CD14-positive monocyte (primary cell): Measurements from ENCODE around the gene ADCY1. TPM values are rescaled to one million over a fixed set of nuclear protein-coding genes. Genes with fewer than 3 reads are reported as not detected.

ENCODE experiments used
- DNase-seq, 3 donors: peaks; one replicate each; pipeline ENCODE4 v3.0.0-alpha.2; 2011 to 2022
- H2AFZ ChIP-seq: 2 replicates; pipeline ENCODE4 v1.6.0; 2012; ENCODE audit warnings: mild to moderate bottlenecking, low read depth, low read length, inconsistent platforms; ENCODE audit not compliant: insufficient read depth, poor library complexity, severe bottlenecking
- H3K27ac ChIP-seq, 2 donors: 1 replicate in 1 of 2; 2 replicates in 1 of 2; pipeline ENCODE4 v1.5.1; 2012 to 2013; ENCODE audit warnings: low read length in 2 of 2, control low read depth in 1 of 2, inconsistent platforms in 1 of 2, low read depth in 1 of 2, mild to moderate bottlenecking in 1 of 2
- H3K27me3 ChIP-seq, 2 donors: one replicate each; pipeline versions ENCODE4 v1.6.0 to v1.6.1; 2011 to 2013; ENCODE audit warnings: low read length in 2 of 2; ENCODE audit not compliant: control insufficient read depth in 2 of 2, insufficient read depth in 2 of 2
- H3K36me3 ChIP-seq, 2 donors: replicated peaks in 1 of 2; 1 replicate in 1 of 2; 2 replicates in 1 of 2; pipeline versions ENCODE4 v1.5.1 to v1.6.1; 2012 to 2013; ENCODE audit warnings: low read length in 2 of 2, control low read depth in 1 of 2, inconsistent platforms in 1 of 2, mild to moderate bottlenecking in 1 of 2; ENCODE audit not compliant: insufficient read depth in 2 of 2, control insufficient read depth in 1 of 2
- H3K4me1 ChIP-seq, 2 donors: 1 replicate in 1 of 2; 2 replicates in 1 of 2; pipeline versions ENCODE4 v1.5.1 to v1.6.1; 2012 to 2013; ENCODE audit warnings: low read length in 2 of 2, control low read depth in 1 of 2, inconsistent platforms in 1 of 2, mild to moderate bottlenecking in 1 of 2, moderate library complexity in 1 of 2; ENCODE audit not compliant: insufficient read depth in 2 of 2, control insufficient read depth in 1 of 2
- H3K4me2 ChIP-seq: replicated peaks from 2 replicates; pipeline ENCODE3; 2012; ENCODE audit warnings: low read length, moderate library complexity, mild to moderate bottlenecking; ENCODE audit not compliant: poor library complexity, severe bottlenecking; ENCODE audit errors: extremely low read depth
- H3K4me3 ChIP-seq, 3 experiments: fragments of 200-600 bp in 1 of 3; sonication (generic) in 1 of 3; replicated peaks in 1 of 3; 1 replicate in 2 of 3; 2 replicates in 1 of 3; pipeline ENCODE4 v1.5.1; 2011 to 2013; ENCODE audit warnings: low read length in 3 of 3, mild to moderate bottlenecking in 3 of 3, control low read depth in 2 of 3, low read depth in 2 of 3, inconsistent platforms in 1 of 3, moderate library complexity in 1 of 3
- H3K79me2 ChIP-seq: 2 replicates; pipeline ENCODE4 v1.6.0; 2012; ENCODE audit warnings: mild to moderate bottlenecking, control low read depth, inconsistent platforms, low read length, moderate library complexity; ENCODE audit not compliant: insufficient read depth
- H3K9ac ChIP-seq: 2 replicates; pipeline ENCODE4 v1.6.0; 2017; ENCODE audit warnings: low read length, mild to moderate bottlenecking; ENCODE audit not compliant: insufficient read depth, poor library complexity, severe bottlenecking
- H3K9me3 ChIP-seq, 2 donors: replicated peaks in 1 of 2; 1 replicate in 1 of 2; 2 replicates in 1 of 2; pipeline versions ENCODE4 v1.5.1 to v1.6.1; 2012 to 2013; ENCODE audit warnings: low read length in 2 of 2, control low read depth in 1 of 2; ENCODE audit not compliant: control insufficient read depth in 1 of 2, insufficient read depth in 1 of 2
- H4K20me1 ChIP-seq: 2 replicates; pipeline ENCODE4 v1.6.0; 2012; ENCODE audit warnings: mild to moderate bottlenecking, low read length, control low read depth, moderate library complexity; ENCODE audit not compliant: insufficient read depth
- H3K27ac Mint-ChIP-seq, 7 donors: one replicate each; pipeline ENCODE4 v1.8.0; 2020; ENCODE audit warnings: mild to moderate bottlenecking in 7 of 7, mixed read lengths in 7 of 7, moderate library complexity in 6 of 7, inconsistent platforms in 2 of 7
- H3K27me3 Mint-ChIP-seq, 3 donors: one replicate each; pipeline ENCODE4 v1.8.0; 2021 to 2022; ENCODE audit warnings: low read depth in 3 of 3, mild to moderate bottlenecking in 3 of 3, mixed read lengths in 3 of 3, moderate library complexity in 3 of 3, inconsistent platforms in 1 of 3
- H3K36me3 Mint-ChIP-seq, 2 donors: one replicate each; pipeline ENCODE4 v1.8.0; 2020; ENCODE audit warnings: mixed read lengths in 2 of 2, inconsistent platforms in 1 of 2, mild to moderate bottlenecking in 1 of 2
- H3K4me1 Mint-ChIP-seq: one replicate; pipeline ENCODE4 v1.8.0; 2020; ENCODE audit warnings: mild to moderate bottlenecking, mixed read lengths
- H3K4me3 Mint-ChIP-seq, 2 donors: one replicate each; pipeline ENCODE4 v1.8.0; 2020; ENCODE audit warnings: mild to moderate bottlenecking in 2 of 2, mixed read lengths in 2 of 2, moderate library complexity in 1 of 2
- H3K9me3 Mint-ChIP-seq, 7 donors: one replicate each; pipeline ENCODE4 v1.8.0; 2020 to 2022; ENCODE audit warnings: mixed read lengths in 7 of 7, mild to moderate bottlenecking in 6 of 7, moderate library complexity in 6 of 7, inconsistent platforms in 2 of 7
- CTCF ChIP-seq: fragments of 200-600 bp; IDR thresholded peaks from one replicate; pipeline ENCODE4 v1.8.0; 2022; ENCODE audit warnings: antibody characterized with exemption, mild to moderate bottlenecking
- WGBS: methylation state at CpG from one replicate; pipeline ENCODE4 v1.1.5; 2013; ENCODE audit warnings: missing lambda C conversion rate; ENCODE audit not compliant: insufficient coverage; 5-methylcytosine and 5-hydroxymethylcytosine counted together
- intact Hi-C, 2 donors: fragments of 100-400 bp; cut with micrococcal nuclease; formaldehyde crosslinking; loops; one replicate each; pipeline versions ENCODE4 v1.15.0 to v1.15.1; 2023
- polyA plus RNA-seq, 3 donors: library from polyadenylated mRNA; depleted of rRNA in 1 of 3; unstranded in 2 of 3; stranded (reverse) in 1 of 3; fragments of 300-500 nt in 2 of 3; fragments of >200 nt in 1 of 3; fragmentation: Illumina TruSeq in 2 of 3; gene quantifications; 1 replicate in 2 of 3; 2 replicates in 1 of 3; pipeline ENCODE4 v1.2.3, GENCODE V29; 2012 to 2021

ADCY1 gene
- polyA plus RNA-seq, 3 donors: 0.01 TPM; not detected in 2

GRCh38 chr7:45687185-45687560 lies 113.0 kb downstream of the ADCY1 start:
- no peaks in the 10 kb centered on the region for H3K9me3 ChIP-seq
- no peak overlapping the region for H3K27ac ChIP-seq
- no peak overlapping the region for H3K4me3 ChIP-seq
- peaks cover 0 to 5% (median 2%) of the 10 kb centered on the region in 3 donors for H3K27me3 Mint-ChIP-seq
- H3K4me3 Mint-ChIP-seq: no peak overlapping the region
- no peak for DNase-seq
- H3K36me3 ChIP-seq: no peaks in the 10 kb centered on the region
- no peak for TF ChIP-seq CTCF
- H3K4me2 ChIP-seq: no peak overlapping the region
- no peaks in the 10 kb centered on the region for H3K79me2 ChIP-seq
- WGBS: 100% methylated on average over 2 of the region's 3 CpGs
- H3K27ac Mint-ChIP-seq: no peak overlapping the region
- no peaks in the 10 kb centered on the region for H4K20me1 ChIP-seq
- no peak overlapping the region for H3K9ac ChIP-seq
- H3K27me3 ChIP-seq: no peaks in the 10 kb centered on the region
- no peaks in the 10 kb centered on the region for H3K4me1 ChIP-seq
- no peaks in the 10 kb centered on the region for H3K36me3 Mint-ChIP-seq
- no peaks in the 10 kb centered on the region for H3K4me1 Mint-ChIP-seq
- no peak overlapping the region for H2AFZ ChIP-seq
- peaks cover 0 to 5% (median 1%) of the 10 kb centered on the region in 7 donors for H3K9me3 Mint-ChIP-seq
- intact Hi-C loops: no loop called here

GRCh38 chr7:45687721-45688120 lies 113.6 kb downstream of the ADCY1 start:
- Mint-ChIP-seq H3K4me1 (no peaks in the 10 kb centered on the region), H3K36me3 (no peaks in the 10 kb centered on the region), H3K4me3 (no peak overlapping the region), H3K9me3 (peaks cover 0 to 6% (median 1%) of the 10 kb centered on the region in 7 donors), H3K27me3 (peaks cover 0 to 5% (median 2%) of the 10 kb centered on the region in 3 donors), H3K27ac (no peak overlapping the region)
- Histone ChIP-seq H3K36me3 (no peaks in the 10 kb centered on the region), H4K20me1 (no peaks in the 10 kb centered on the region), H3K79me2 (no peaks in the 10 kb centered on the region), H3K4me3 (no peak overlapping the region), H2AFZ (no peak overlapping the region), H3K4me2 (no peak overlapping the region), H3K9ac (no peak overlapping the region), H3K27ac (no peak overlapping the region), H3K9me3 (no peaks in the 10 kb centered on the region), H3K4me1 (no peaks in the 10 kb centered on the region), H3K27me3 (no peaks in the 10 kb centered on the region)
- DNase-seq: no peak
- no peak for TF ChIP-seq CTCF
- WGBS: 92% methylated on average over 3 of the region's 3 CpGs
- intact Hi-C loops: no loop called here
